NCI-H1105 (cell line): ENCODE measurements around the gene LAMTOR2.
A peak's percentile ranks its signal among the peaks of the same experiment; 100 is the strongest.
"Not testable (repeated sequence)": the region's sequence is repeated elsewhere in the genome, so short reads cannot be mapped to it uniquely, and the experiment has no call there.

Source experiments
- DNase-seq: peaks from one replicate; lab custom pipeline; 2025; lab: John Stamatoyannopoulos, UW

LAMTOR2 gene

GRCh38 chr1:156054500-156055280 is at the start of gene LAMTOR2:
TSS of gene LAMTOR2 (plus strand) at chr1:156054782. CDS start at chr1:156054890, 108 bp downstream.
- peak; percentile 97 for DNase-seq

- DNase-seq: no peak
These were observed 49.6 kb upstream of the LAMTOR2 start for GRCh38 chr1:156004843-156005584.

- DNase-seq: no peak
These were observed 47.8 kb upstream of the LAMTOR2 start for GRCh38 chr1:156006666-156007376.

GRCh38 chr1:156009404-156009803 is 45.2 kb upstream of the LAMTOR2 start:
- DNase-seq: no peak

- no peak for DNase-seq
These were observed 42.3 kb upstream of the LAMTOR2 start for GRCh38 chr1:156012051-156012817.

- no peak for DNase-seq
These were observed 39.8 kb upstream of the LAMTOR2 start for GRCh38 chr1:156014829-156015228.

- DNase-seq: no peak
These were observed 34.7 kb upstream of the LAMTOR2 start for GRCh38 chr1:156019946-156020292.

GRCh38 chr1:156020293-156021092 is 34.1 kb upstream of the LAMTOR2 start, which contains the start of gene SSR2:
TSS of gene SSR2 (minus strand) at chr1:156020951. CDS start at chr1:156020167, 784 bp downstream.
- peak; percentile 93 for DNase-seq

- no peak for DNase-seq
These were observed 33.5 kb upstream of the LAMTOR2 start for GRCh38 chr1:156021093-156021428.

- DNase-seq: no peak
These were observed 32.6 kb upstream of the LAMTOR2 start for GRCh38 chr1:156021954-156022353.

- DNase-seq: no peak
These were observed 29.8 kb upstream of the LAMTOR2 start for GRCh38 chr1:156024801-156025200.

- DNase-seq: no peak
These were observed 28.7 kb upstream of the LAMTOR2 start for GRCh38 chr1:156025876-156026275.

- no peak for DNase-seq
These were observed 28.0 kb upstream of the LAMTOR2 start for GRCh38 chr1:156026588-156026987.

GRCh38 chr1:156033011-156033410 is 21.6 kb upstream of the LAMTOR2 start:
- no peak for DNase-seq

- not testable (repeated sequence) for DNase-seq
These were observed 19.6 kb upstream of the LAMTOR2 start for GRCh38 chr1:156034991-156035390.

- no peak for DNase-seq
These were observed 11.8 kb upstream of the LAMTOR2 start for GRCh38 chr1:156042828-156043227.

- DNase-seq: no peak
These were observed 9.5 kb upstream of the LAMTOR2 start for GRCh38 chr1:156045076-156045475.

- DNase-seq: no peak
These were observed 5.8 kb upstream of the LAMTOR2 start for GRCh38 chr1:156048663-156049258.

GRCh38 chr1:156050376-156050775 is 4.2 kb upstream of the LAMTOR2 start:
- no peak for DNase-seq

GRCh38 chr1:156051011-156051725 is 3.4 kb upstream of the LAMTOR2 start:
- DNase-seq: no peak
